Measurements from ENCODE around the gene TBXAS1.

Gene TBXAS1

DNA sequence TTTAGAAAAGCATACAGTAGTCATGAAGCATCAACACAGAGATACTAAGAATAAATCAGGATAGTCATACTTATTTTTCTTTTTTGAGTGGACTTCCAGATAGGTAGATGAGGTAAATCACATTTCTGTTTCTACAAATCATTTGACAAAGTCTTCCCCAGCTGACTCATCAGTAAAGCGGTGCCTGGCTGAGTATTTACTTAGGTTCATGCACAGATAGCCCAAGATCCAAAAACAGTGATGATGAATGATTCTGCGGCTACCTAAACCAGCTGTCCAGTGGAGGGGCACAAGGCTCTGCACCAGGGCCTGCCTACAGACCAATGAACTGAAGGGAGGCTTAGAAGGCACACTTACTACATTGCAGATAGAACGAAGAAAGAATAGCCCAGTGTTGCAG, 120.6 kb downstream of the TBXAS1 start:
- DNase-seq, result no peak

DNA sequence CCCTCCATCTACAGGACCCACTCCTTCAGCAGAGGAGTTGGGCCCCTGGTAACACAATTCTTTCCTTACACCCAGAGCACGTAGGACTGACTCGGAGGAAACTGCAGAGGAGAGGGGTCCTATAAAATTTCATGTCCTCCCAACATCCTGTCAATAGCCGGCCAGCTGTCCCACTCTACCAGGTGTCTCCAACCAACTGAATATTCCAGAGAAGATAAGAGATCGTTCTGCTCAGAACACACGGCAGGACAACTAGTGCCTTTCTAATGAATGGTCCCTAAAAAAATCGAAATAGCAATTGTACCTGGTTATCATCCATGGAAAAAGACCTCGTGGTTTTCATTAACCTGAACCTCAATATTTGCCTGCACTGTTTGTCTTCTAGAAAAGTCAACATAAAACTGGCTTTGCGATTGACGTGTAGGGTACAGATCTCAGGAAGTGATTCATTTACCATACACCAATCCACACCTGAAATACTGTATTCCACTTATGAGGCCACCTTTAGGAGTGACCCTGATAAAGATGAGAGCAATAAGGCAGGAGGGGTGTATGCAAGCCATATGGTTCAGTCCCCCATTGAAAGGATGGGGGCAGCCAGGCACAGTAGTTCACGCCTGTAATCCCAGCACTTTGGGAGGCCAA, 121.9 kb downstream of the TBXAS1 start:
- no peak for DNase-seq

DNA sequence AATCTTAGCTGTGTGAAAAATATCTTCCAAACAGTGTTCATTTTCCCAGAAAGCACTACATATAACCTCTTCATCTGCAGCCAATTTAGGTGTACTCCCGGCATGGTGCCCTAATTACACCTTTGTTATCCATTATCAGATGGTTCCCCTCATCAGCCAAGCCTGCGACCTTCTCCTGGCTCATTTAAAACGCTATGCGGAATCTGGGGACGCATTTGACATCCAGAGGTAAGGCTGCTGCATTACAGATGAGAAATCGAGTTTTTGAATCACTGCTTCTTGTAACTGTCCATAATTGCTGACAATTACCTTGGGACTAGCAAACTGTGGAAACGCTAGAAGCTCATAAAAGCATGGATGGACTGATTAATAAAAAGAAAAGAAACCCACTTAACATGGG, 124.2 kb downstream of the TBXAS1 start:
- DNase-seq, result no peak

DNA sequence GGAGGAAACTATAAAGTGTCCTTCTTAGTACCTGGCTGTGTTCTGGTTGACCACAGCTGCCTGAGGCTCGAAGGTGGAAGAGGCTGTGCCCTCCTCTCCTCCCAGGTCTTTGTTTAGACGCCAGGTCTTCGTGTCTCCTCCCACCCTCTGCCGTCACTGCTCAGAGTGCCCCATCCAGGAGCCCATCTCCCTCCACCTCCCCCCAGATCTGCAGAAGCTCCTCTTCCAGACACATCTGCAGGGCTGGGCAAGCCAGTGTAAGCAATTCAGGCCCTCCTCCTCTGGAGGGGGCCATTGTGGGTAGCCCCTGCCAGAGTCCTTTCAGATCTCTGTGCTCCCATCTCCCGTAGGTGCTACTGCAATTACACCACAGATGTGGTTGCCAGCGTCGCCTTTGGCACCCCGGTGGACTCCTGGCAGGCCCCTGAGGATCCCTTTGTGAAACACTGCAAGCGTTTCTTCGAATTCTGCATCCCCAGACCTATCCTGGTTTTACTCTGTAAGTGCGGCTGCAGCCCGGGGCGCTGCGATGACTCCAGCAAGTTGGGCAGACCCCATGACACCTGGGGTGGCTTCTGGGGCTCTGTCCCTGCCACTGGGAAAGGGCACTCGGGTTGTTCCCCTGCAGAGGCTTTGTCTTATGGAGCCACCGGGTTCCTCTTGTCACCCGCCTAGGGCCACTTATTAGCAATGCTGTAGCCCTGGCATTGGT, 126.2 kb downstream of the TBXAS1 start:
- no peak for DNase-seq

DNA sequence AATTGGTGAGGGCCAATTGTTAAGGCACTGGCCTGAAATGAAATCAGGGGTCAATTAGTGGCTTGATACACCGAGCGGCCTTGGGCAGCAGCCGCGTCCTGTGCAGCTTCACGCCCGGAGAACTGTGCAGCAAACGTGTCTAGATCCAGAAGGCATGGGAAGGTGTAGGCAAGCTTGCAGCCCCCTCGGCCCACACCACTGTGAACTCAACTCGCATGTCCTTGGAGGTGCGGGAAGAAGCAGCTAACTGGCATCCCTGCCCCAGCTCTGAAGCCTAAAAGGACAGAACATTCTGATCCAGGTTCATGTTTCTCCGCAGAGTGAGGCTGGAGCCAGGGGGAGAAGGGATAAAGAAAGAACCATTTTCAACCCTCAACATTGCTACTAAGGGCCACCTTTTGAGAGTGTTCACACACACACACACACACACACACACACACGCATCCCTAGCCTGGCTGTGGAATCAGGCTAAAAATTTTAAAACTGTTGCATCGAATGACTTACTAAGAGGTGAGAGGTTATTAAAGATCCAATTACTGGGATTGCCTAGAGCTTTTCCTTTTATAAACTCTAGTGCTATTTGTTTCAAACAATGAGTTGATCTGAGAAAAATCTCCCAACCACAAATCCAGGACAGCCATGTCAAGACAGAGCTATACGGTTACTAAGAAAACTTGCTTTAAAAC, 129.7 kb downstream of the TBXAS1 start:
- no peak for DNase-seq

DNA sequence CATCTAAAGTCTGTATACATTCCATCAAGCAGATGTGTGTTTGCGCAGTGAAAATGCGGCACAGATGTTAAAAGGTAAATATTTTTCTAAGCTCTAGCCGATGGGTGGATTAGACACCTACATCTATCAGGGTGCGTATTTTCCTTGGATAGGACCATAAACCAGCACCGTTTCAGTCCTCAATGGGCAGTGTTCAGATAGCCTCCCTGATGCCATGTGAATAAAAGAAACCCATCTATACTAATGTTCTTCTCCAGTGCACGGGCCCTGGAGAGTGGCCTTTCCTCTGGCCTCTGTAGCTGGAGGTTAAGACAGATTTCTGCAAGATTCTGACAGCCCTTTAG, 130.2 kb downstream of the TBXAS1 start:
- no peak for DNase-seq

DNA sequence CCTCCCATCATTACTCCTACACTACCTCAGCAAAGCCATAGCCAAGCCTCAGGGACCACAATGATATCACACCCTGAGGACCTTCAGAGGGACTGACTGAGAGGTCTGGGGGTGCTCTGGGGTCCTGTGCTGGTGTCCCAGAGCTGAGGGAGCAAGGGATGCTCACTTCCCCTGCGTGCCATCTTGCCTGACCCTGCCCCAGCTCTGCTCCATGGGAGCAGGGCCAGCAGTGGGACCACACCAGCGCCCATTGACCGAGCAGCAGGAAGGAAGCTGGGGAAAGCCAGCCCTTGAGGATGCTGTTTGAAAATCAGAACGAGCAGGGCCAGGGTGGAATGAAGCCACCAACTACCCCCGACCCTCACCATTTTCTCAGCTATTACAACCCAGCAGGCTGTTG, 130.7 kb downstream of the TBXAS1 start:
- no peak for DNase-seq

DNA sequence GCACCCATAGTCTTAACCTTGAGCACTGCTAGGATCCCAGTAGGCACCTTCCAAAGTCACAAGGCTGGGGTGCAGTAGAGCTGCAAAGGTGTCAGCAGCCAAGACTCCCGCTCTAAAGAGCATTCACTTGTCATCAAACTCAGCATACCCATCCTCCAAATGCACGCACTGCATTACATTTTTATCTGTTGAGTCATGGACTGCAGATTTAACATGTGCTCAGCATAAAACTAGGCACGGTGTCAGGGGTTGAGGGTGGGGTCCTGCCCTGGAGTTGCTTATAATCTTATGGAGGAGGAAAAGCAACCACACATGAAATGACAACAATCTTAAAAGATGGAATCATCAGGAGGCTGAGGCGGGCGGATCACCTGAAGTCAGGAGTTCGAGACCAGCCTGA, 131.1 kb downstream of the TBXAS1 start:
- no peak for DNase-seq

DNA sequence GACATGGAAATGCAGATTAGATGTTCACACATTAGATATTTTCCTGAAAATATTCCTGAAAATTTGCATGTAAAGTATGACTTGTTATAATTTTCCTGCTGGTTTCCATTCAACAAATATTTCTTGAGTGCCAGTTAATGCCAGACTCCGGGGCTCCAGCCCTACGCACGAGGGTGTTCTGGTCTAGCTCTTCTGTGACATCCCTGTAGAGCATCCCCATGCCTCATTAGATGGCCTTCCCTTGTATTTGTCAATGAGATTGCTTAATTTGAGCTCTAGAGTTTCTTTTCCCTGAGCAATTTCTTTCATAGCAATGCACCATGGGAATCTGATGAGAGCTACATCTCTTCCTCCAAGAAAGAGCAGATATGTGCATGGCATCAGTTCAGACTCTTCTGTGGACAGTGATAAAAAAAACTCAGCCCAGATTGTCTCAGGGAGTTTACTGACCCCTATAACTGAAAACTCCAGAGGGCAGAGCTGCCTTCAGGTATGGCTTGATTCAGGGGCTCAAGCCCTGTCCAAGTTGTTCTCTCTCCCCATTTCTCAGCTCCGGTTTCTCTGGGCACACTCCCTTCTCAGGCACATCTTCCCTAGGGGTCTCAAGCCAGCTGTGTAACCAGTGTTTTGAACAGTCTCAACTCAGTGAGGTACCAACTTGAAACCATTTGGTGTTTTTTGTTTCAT, 137.0 kb downstream of the TBXAS1 start:
- no peak for DNase-seq

DNA sequence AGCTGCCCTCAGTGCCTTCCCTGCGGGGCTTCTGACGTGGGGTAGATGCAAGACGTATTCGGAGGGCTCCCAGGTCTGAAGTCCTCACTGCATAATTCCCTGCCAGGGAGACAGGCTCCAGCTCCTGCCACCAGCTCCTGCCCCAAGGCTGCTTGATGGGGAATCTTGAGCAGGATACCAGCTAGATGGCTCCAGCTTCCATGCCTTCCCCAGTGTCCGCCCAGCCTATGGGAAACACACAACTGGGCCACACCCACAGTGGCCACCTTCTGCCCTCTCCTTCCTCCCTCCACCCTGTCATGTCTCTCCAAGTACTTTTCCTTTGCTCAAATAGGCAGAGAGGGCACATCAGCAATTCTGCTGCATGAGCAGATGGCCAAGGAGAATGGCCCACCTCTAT, 137.9 kb downstream of the TBXAS1 start:
- no peak for DNase-seq

DNA sequence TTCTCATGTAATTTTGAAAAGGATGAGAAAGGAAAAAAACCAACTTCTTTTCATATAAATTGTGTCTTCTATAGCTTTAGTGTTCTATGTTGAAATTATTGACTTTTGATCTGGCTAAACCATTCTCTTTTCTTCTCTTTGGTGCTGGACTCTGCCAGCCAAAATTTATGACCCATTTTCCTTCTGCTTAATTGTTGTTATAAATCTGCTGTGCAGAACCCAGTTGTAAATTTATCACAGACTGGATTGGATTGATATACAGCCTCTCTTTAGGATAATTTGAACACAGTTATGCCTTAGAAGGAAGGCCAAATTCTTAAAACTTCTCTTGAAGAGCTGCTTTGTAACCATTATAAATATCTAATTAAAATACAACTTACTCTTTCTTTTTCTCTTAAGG, 139.9 kb downstream of the TBXAS1 start:
- DNase-seq, result no peak

DNA sequence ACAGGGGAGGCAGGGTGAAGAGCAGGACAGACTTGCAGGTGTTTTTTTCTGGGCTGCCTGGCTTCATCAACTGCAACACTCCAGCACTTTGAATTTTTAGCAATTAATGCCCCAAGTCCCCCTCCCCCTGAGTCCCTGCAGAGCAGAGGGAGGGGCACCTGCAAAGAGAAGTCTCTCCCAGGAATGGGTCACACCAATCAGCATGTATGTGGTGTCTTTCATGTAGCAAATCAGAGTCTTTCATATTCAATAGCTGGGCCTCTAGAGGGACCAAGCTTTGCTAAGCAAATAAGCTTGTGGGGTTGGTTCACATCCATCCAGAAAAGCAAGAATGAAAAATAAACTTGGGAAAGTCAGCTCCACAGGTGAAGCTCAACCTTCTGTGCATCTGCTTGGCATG, 143.0 kb downstream of the TBXAS1 start:
- DNase-seq, result no peak

DNA sequence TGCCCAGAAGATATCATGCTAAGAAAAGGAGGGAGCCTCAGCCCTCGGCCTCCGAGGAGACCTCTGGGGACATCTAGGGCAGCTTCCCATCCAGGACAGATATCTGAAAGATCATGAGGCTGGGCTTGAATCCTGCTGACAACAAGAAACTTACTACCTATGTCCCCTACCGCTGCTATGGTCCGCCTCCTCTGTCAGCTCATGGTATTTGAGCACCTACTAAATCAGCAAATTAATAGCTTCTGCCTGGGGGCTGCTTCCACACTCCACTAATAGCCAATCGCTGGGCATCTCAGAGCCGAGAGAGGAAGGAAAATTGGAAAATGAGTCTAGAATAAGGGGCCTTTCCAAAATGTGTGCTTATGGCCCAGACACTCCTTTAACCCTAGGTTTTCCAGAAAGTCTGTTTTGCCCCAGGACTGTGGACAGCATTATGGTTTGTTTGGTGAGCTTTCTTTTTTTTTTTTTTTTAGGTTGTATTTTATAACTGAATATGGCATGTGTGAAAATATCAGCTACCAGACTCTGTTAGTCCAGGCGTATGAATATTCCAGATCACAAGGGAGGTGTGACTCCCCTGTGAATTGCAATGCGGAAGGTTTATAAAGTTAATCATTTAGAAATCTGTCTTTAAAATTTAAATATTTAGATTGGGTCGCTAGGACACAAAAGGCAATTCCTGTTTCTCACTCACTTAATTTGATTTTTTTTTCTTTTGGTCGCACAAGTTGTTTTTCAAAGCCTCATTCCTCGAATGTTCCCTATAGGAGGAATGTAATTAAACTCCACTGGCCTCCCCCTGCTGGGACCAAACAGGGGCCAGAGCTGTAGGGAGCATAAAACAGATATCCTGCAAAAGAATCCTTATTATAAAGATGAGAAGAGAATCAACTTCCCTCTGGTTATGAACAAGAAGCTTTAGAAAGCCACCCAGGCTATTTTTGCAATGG, 144.3 kb downstream of the TBXAS1 start:
- DNase-seq, result no peak

DNA sequence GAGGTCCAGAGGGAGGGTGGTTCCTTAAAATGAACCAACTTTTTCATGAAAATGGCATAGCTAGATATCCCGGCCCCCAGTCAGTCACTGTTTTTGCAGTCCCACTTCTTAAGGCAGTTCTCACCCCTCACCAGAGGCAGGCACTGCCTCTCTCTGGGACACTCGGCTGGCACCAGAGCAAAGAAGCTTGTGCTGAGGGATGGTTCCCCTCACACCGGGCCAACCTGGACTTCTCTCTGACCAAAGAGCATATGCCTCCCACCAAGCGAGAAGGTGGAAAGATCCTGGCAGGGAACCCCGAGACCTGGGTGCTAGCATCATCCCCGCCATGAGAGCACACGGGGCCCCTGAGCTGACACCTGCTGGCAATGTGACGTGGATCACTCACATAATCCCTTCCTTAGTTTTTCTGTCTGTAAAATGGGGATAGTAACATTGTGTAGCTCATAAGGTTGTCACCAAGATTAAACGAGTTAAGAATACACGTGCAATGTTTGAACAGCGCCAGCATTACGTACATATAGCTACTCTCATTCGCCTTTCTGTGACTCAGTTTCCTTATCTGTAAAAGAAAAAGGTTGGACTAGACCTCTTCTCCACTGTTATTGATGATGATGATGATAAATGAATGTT, 145.2 kb downstream of the TBXAS1 start:
- no peak for DNase-seq

DNA sequence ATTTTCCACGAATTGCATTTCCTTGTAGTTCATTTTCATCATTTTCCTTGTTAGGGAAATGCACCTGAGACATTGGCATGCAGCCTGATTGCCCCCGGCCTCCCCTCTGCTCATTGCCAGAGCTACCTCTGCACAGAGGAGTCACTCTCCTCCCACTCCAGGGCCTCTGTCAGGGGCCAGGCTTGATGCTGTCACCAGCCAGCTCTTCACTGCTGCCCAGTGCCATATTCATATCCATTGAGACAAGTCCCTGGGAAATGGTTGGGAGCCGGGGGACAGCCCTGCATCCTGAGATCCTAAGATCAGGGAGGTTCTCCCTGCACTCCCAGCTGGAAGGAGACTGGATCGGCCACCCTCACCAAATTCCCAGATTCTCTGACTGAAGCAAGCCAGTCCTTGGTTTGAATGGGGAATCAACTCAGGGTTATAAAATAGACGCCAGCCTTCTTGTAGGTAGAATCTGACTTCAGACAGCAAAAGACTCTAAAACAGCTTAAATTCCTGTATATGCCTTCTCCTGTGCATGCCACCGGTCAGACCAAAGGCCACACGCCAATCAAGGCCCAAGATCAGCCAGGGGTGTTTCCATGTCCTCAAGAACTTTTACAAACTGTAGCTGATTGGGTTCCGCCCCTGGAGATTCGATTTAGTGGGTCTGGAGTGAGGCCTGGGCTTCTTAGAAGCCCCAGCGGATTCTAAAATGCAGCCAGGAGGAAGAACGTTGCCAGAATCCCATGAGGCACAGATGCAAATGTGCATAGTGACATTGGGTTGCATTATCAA, 147.2 kb downstream of the TBXAS1 start:
- no peak for DNase-seq

DNA sequence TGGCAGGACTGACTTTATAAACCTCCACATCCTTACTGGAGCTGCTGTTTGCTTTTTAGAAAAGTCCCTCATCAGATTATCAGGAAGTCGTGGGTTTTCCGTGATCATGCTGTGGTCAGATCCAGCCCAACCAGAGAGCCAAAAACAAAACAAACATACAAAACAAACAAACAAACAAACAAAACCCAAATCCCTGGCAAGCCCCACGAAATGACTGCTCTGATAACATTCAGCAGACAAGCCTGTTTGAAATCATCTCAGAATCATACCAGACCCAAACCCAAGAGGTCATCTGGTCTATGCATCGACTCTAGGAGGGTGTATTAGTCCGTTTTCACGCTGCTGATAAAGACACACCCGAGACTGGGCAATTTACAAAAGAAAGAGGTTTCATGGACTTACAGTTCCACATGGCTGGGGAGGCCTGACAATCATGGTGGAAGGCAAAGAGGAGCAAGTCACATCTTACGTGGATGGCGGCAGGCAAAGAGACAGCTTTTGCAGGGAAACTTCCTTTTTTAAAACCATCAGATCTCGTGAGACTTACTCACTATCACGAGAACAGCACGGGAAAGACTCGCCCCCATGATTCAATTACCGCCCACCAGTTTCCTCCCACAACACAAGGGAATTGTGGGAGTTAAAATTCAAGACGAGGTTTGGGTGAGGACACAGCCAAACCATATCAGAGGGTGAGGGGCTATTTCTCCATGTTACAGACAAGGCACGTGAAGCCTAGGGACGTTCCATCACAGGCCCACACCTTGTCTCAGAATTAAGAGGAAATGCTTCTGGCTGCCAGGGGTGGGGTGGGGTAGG, 148.0 kb downstream of the TBXAS1 start:
- DNase-seq, result no peak

DNA sequence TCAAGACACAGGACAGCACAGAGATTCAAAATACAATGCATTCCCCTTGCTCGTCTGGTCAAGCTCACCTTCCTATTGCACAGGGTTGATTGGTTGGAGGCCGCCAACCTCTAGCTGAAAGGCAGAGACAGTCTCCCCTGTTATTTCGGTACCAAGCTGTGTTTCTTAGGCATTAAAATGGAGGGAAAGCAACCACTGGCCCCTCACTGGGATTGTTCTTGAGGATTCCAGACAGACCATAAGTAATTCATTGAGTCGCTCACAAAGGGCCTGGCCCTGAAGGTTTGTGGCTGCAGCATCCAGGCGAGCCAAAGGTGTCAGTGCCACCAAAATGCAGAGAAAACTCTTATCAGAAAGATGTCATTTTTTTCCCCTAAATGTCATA, 152.4 kb downstream of the TBXAS1 start:
- no peak for DNase-seq

DNA sequence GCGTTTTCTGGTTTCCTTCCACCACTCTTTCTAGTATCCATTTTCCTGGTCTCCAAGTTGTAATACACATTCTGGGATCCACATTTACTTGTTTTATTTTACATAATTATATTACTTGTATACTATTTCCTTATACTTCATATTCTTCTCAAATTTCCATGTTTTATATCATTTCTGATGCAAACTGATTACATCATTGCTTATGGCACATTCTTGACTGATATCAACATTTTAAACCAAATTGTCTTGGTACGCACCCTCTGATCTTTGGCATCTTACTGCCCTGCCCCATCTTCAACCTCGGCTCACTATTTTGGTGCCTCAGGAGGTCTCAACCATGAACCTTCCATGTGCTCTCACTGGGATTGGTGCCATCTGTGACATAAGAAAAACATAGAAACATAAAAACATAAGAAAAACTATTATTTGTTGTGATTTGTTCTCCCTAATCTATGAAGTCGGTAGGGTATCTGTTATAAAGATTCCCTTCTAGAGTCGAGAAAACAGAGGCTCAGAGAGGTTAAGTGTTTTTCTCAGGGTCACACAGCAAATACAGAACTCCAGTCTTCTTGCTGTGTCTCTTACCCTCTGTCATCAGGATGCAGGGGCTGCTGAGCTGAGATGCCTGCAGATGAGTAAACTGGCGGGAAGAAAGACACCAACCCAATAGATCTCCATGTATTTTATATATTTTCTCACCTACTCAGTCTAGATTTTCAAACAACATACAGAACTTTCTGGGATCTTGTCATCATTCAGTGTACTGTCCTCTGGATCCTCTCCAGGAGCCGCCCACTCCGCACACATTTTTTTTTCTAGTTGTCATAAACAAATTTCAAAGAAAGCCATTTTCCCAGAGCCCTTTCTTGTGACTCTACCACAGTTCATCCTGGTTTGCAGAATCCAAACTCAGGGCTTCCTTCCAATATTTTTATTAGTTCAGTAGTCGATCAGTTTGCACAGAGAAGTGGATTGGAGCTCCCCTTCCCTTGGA, 154.2 kb downstream of the TBXAS1 start:
- DNase-seq, result no peak

Measured in activated CD8-positive, alpha-beta memory T cell treated with anti-CD3 and anti-CD28 coated beads for 24 hours (primary cell).